Subcutaneous abdominal adipose tissue (tissue), 5 donors: Measurements from ENCODE around the gene BAX.
"Not testable (repeated sequence)": the region's sequence is repeated elsewhere in the genome, so short reads cannot be mapped to it uniquely, and the experiment has no call there.

Source experiments
- H3K27ac ChIP-seq: one replicate; pipeline ENCODE4 v1.7.0; 2013; ENCODE audit warnings: low read depth, mild to moderate bottlenecking, inconsistent platforms, low read length, moderate library complexity
- H3K27me3 ChIP-seq, 5 donors: one replicate each; pipeline ENCODE4 v1.7.0; 2013; ENCODE audit warnings: low read length in 5 of 5, inconsistent platforms in 1 of 5; ENCODE audit not compliant: control insufficient read depth in 5 of 5, insufficient read depth in 4 of 5
- H3K36me3 ChIP-seq, 5 donors: one replicate each; pipeline ENCODE4 v1.7.0; 2013; ENCODE audit warnings: low read length in 5 of 5; ENCODE audit not compliant: control insufficient read depth in 5 of 5, insufficient read depth in 5 of 5
- H3K4me1 ChIP-seq, 5 donors: one replicate each; pipeline ENCODE4 v1.7.0; 2013; ENCODE audit warnings: low read length in 5 of 5, mild to moderate bottlenecking in 3 of 5, moderate library complexity in 1 of 5; ENCODE audit not compliant: control insufficient read depth in 5 of 5, insufficient read depth in 5 of 5
- H3K4me3 ChIP-seq, 5 donors: one replicate each; pipeline ENCODE4 v1.7.0; 2013; ENCODE audit warnings: low read length in 5 of 5, low read depth in 1 of 5
- H3K9ac ChIP-seq, 5 donors: one replicate each; pipeline ENCODE4 v1.7.0; 2013; ENCODE audit warnings: low read length in 5 of 5, mild to moderate bottlenecking in 4 of 5, moderate library complexity in 3 of 5
- H3K9me3 ChIP-seq, 5 donors: one replicate each; pipeline ENCODE4 v1.7.0; 2013; ENCODE audit warnings: low read length in 5 of 5; ENCODE audit not compliant: control insufficient read depth in 5 of 5
- donor health status: healthy.
- donor health status: healthy.
- donor health status: healthy.
- donor health status: healthy.
- donor health status: healthy.

Gene BAX

DNA sequence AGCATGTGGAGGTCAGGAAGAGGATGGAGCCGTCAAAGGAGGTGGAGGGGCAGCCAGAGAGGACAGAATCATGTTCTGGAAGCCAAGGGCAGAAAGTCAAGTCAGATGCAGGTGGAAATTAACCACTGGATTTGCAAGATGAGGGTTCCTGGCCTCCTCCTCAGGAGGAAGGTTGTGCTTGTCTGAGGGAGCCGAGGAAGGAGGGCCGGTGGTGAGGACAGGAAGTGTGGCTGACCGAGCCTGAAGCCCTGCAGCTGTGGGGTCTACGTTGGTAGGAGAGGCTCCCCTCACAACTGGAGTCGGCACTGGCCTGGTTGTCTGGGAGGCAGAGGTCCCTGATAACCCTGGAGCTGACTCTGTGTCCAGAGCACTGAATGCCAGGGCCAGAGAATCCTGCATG lies 36.6 kb upstream of the BAX start:
- no peak overlapping the region for H3K9ac ChIP-seq
- no peaks in the 10 kb centered on the region for H3K27me3 ChIP-seq
- no peak overlapping the region for H3K4me3 ChIP-seq
- H3K9me3 ChIP-seq, result no peaks in the 10 kb centered on the region
- H3K27ac ChIP-seq, result no peak overlapping the region
- H3K36me3 ChIP-seq, result peaks cover 2 to 85% (median 70%) of the 10 kb centered on the region in 5 donors
- no peaks in the 10 kb centered on the region for H3K4me1 ChIP-seq

DNA sequence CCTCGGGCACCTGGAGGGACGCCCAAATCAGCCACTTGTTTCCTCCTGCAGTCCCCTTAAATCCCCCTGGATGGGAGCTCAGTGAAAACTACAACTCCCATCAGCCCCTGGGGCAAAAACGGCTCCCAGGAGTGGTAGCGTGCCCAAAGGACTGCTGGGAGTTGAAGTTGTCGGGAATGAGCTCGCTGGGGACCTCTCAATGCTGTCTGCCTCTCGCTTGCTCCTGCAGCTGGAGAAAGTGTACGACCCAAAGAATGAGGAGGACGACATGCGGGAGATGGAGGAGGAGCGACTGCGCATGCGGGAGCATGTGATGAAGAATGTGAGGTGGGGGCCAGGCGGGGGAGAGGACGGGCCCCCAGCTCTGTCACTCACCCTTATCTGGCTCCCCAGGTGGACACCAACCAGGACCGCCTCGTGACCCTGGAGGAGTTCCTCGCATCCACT lies 35.9 kb upstream of the BAX start:
- H3K27ac ChIP-seq, result no peak overlapping the region
- no peak overlapping the region for H3K4me3 ChIP-seq
- H3K9ac ChIP-seq, result no peak overlapping the region
- H3K4me1 ChIP-seq, result no peaks in the 10 kb centered on the region
- no peaks in the 10 kb centered on the region for H3K27me3 ChIP-seq
- H3K36me3 ChIP-seq, result peaks cover 2 to 82% (median 65%) of the 10 kb centered on the region in 5 donors
- no peaks in the 10 kb centered on the region for H3K9me3 ChIP-seq

DNA sequence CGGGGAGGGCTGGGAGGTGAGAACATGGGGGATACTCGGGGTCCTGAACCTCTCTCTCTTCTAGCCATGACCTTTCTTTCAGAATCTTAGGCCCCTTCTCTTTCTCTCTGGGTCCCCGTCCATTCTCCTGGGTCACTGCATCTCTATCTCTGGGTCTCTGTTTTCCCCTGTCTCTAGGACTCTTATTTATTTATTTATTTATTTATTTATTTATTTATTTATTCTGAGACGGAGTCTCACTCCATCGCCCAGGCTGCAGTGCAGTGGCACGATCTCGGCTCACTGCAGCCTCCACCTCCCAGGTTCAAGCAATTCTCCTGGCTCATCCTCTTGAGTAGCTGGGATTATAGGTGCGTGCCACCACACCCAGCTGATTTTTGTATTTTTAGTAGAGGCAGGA lies 35.4 kb upstream of the BAX start:
- H3K27ac ChIP-seq, H3K9ac ChIP-seq, H3K9me3 ChIP-seq, H3K4me1 ChIP-seq, H3K4me3 ChIP-seq, H3K27me3 ChIP-seq: not testable (repeated sequence)
- peaks cover 2 to 78% (median 62%) of the 10 kb centered on the region in 5 donors for H3K36me3 ChIP-seq

DNA sequence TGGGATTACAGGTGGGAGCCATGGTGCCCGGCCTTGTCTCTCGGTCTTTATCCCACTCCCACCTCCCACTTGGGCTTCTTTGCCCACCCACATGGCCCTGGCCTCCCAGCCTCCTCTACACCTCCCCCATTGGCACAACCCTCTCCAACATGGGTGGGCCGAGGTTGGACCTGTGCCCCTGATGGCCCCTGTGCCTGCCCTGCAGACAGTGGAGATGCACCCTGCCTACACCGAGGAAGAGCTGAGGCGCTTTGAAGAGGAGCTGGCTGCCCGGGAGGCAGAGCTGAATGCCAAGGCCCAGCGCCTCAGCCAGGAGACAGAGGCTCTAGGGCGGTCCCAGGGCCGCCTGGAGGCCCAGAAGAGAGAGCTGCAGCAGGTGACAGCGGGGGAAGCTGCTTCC lies 33.7 kb upstream of the BAX start:
- H3K9ac ChIP-seq, result no peak overlapping the region
- no peak overlapping the region for H3K4me3 ChIP-seq
- H3K27me3 ChIP-seq, result no peaks in the 10 kb centered on the region
- peaks cover 0 to 67% (median 52%) of the 10 kb centered on the region in 5 donors for H3K36me3 ChIP-seq
- no peaks in the 10 kb centered on the region for H3K4me1 ChIP-seq
- no peaks in the 10 kb centered on the region for H3K9me3 ChIP-seq
- H3K27ac ChIP-seq, result no peak overlapping the region

DNA sequence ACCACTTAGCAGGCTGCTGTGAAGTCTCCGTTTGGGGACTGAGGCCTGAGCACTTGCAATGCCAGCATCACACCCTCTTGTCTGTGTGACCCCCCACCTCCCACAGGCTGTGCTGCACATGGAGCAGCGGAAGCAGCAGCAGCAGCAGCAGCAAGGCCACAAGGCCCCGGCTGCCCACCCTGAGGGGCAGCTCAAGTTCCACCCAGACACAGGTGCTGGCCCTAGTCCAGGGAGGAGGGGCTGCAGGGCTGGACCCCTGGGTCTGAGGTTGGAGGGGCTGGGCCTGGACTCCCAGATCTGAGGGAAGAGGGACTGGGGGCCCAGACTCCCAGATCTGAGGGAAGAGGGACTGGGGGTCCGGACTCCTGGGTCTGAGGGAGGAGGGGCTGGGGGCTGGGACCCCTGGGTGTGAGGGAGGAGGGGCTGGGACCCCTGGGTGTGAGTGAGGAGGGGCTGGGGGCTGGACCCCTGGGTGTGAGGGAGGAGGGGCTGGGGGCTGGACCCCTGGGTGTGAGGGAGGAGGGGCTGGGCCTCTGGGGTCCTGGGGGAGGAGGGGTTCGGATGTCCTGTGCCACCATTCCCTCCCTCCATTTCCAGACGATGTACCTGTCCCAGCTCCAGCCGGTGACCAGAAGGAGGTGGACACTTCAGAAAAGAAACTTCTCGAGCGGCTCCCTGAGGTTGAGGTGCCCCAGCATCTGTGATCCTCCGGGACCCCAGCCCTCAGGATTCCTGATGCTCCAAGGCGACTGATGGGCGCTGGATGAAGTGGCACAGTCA lies 32.8 kb upstream of the BAX start:
- Histone ChIP-seq H3K27ac (no peak overlapping the region), H3K27me3 (no peaks in the 10 kb centered on the region), H3K36me3 (peaks cover 0 to 58% (median 47%) of the 10 kb centered on the region in 5 donors), H3K9me3 (no peaks in the 10 kb centered on the region), H3K9ac (no peak overlapping the region), H3K4me3 (no peak overlapping the region), H3K4me1 (peaks cover 0 to 3% (median 0%) of the 10 kb centered on the region in 5 donors)

DNA sequence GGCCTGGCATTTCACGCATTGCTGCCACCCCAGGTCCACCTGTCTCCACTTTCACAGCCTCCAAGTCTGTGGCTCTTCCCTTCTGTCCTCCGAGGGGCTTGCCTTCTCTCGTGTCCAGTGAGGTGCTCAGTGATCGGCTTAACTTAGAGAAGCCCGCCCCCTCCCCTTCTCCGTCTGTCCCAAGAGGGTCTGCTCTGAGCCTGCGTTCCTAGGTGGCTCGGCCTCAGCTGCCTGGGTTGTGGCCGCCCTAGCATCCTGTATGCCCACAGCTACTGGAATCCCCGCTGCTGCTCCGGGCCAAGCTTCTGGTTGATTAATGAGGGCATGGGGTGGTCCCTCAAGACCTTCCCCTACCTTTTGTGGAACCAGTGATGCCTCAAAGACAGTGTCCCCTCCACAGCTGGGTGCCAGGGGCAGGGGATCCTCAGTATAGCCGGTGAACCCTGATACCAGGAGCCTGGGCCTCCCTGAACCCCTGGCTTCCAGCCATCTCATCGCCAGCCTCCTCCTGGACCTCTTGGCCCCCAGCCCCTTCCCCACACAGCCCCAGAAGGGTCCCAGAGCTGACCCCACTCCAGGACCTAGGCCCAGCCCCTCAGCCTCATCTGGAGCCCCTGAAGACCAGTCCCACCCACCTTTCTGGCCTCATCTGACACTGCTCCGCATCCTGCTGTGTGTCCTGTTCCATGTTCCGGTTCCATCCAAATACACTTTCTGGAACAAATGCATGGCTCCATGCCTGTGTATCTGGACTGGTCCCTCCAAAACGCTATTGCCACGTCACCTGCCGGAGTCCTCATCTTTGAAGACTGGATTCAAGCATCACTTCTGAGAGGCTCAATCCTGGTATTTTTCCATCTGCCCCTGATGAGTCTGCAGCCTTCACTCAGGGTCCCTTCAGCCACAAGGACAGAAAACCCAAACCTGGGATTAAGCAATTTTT lies 31.9 kb upstream of the BAX start:
- Histone ChIP-seq H3K9me3 (no peaks in the 10 kb centered on the region), H3K27ac (no peak overlapping the region), H3K36me3 (peaks cover 0 to 51% (median 45%) of the 10 kb centered on the region in 5 donors), H3K9ac (no peak overlapping the region), H3K4me1 (peaks cover 0 to 4% (median 0%) of the 10 kb centered on the region in 5 donors), H3K4me3 (no peak overlapping the region), H3K27me3 (no peaks in the 10 kb centered on the region)

DNA sequence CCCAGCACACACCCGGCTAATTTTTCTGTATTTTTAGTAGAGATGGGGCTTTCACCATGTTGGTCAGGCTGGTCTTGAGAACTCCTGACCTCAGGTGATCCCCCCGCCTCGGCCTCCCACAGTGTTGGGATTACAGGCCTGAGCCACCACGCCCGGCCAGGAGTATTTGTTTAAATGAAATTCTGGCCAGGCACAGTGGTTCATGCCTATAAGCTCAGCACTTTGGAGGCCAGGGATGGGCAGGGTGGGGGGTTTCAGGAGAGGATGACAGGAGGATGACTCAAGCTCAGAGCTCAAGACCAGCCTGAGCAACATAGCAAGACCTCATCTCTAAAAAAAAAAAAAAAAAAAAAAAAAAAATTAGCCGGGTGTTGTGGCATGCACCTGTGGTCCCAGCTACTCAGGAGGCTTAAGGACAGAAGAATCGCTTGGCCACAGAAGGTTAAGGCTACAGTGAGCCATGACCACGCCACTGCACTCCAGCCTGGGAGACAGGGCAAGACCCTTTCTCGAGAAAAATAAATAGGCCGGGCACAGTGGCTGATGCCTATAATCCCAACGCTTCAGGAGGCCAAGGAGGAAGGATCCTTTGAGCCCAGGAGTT lies 29.3 kb upstream of the BAX start:
- no peaks in the 10 kb centered on the region for H3K9me3 ChIP-seq
- no peak overlapping the region for H3K9ac ChIP-seq
- no peak overlapping the region for H3K4me3 ChIP-seq
- H3K27ac ChIP-seq, result no peak overlapping the region
- peaks cover 0 to 7% (median 0%) of the 10 kb centered on the region in 5 donors for H3K4me1 ChIP-seq
- H3K36me3 ChIP-seq, result peaks cover 0 to 29% (median 25%) of the 10 kb centered on the region in 5 donors
- H3K27me3 ChIP-seq, result no peaks in the 10 kb centered on the region

DNA sequence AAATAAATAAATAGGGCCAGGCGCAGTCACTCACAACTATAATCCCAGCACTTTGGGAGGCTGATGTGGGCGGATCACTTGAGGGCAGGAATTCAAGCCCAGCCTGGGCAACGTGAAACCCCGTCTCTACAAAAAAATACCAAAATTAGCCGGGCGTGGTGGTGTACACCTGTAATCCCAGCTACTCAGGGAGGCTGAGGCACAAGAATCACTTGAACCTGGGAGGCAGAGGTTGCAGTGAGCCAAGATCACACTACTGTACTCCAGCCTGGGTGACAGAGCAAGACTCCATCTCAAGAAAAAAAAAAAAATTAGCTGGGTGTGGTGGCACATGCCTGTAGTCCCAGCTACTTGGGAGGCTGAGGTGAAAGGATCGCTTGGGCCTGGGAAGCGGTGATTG lies 28.8 kb upstream of the BAX start:
- not testable (repeated sequence) for H3K27ac ChIP-seq, H3K9ac ChIP-seq, H3K4me1 ChIP-seq, H3K4me3 ChIP-seq, H3K27me3 ChIP-seq, H3K9me3 ChIP-seq
- peaks cover 0 to 24% (median 21%) of the 10 kb centered on the region in 5 donors for H3K36me3 ChIP-seq

DNA sequence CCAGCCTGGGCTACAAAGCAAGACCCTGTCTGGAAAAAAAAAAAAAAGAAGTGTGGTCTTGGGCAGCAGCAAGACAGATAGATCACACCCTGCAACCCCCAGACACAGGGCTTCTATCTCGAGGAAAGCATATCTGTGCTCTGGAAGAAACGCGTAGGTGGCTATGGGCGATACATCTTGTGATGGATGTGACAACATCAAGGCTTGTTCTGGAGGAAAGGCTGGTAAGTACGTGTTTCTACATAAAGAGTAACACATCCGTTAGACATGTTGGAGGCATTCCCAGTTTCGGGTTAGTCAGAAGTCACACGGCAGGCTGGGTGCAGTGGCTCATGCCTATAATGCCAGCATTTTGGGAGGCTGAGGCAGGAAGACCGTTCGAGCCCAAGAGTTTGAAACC lies 27.8 kb upstream of the BAX start:
- H3K9ac ChIP-seq, result no peak overlapping the region
- H3K4me1 ChIP-seq, result peaks cover 0 to 7% (median 0%) of the 10 kb centered on the region in 5 donors
- no peak overlapping the region for H3K4me3 ChIP-seq
- H3K27ac ChIP-seq, result no peak overlapping the region
- no peaks in the 10 kb centered on the region for H3K27me3 ChIP-seq
- peaks cover 0 to 14% (median 12%) of the 10 kb centered on the region in 5 donors for H3K36me3 ChIP-seq
- H3K9me3 ChIP-seq, result no peaks in the 10 kb centered on the region

DNA sequence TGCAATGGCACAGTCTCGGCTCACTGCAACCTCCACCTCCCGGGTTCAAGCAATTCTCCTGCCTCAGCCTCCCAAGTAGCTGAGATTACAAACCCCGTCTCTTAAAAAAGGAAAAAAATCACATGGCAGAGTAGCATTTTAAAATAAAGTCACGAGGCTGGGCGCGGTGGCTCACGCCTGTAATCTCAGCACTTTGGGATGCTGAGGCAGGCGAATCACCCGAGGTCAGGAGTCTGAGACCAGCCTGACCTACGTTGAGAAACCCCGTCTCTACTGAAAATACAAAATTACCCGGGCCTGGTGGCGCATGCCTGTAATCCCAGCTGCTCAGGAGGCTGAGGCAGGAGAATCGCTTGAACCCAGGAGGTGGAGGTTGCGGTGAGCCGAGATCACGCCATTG lies 27.0 kb upstream of the BAX start:
- H3K36me3 ChIP-seq, H3K27ac ChIP-seq: not testable (repeated sequence)

More for the DNA sequence above, 27.0 kb upstream of the BAX start:
- not testable (repeated sequence) for H3K4me3 ChIP-seq, H3K9me3 ChIP-seq, H3K27me3 ChIP-seq, H3K4me1 ChIP-seq, H3K9ac ChIP-seq
